GM13977 (cell line): ENCODE data around the gene ORC2.

Experiments
- DNase-seq: peaks from one replicate; pipeline ENCODE4 v3.0.0; 2012; ENCODE audit warnings: low spot score
- CTCF ChIP-seq: IDR thresholded peaks from 2 replicates; pipeline ENCODE4 v1.5.1; 2012; ENCODE audit warnings: mild to moderate bottlenecking, control low read depth; ENCODE audit not compliant: insufficient read depth; ENCODE audit errors: extremely low read depth, missing control alignments
- in situ Hi-C: fragments of 300-500 bp; cut with MboI; formaldehyde crosslinking; loops from one replicate; pipeline ENCODE4 v1.12.0; 2022; ENCODE audit warnings: low sequenced_read_pairs, low pct_unique_long_range_greater_than_20kb, mixed read lengths, inconsistent platforms; ENCODE audit not compliant: unreplicated experiment

ORC2 gene

GRCh38 chr2:200944467-200945394 is 18.7 kb downstream of the ORC2 start:
- in situ Hi-C loops, result no loop called here
- TF ChIP-seq CTCF, result no peak
- DNase-seq, result no peak

- peak; percentile 25 for DNase-seq
- no peak for TF ChIP-seq CTCF
- in situ Hi-C loops, result no loop called here
Measured at GRCh38 chr2:200943527-200944105, 19.8 kb downstream of the ORC2 start.

- no peak for TF ChIP-seq CTCF
- no peak for DNase-seq
- in situ Hi-C loops, result no loop called here
Measured at GRCh38 chr2:200939832-200940231, 23.6 kb downstream of the ORC2 start.

- no peak for DNase-seq
- in situ Hi-C loops, result no loop called here
- no peak for TF ChIP-seq CTCF
Measured at GRCh38 chr2:200930947-200931626, 32.4 kb downstream of the ORC2 start.

GRCh38 chr2:200929334-200930249 is 33.9 kb downstream of the ORC2 start:
- no peak for TF ChIP-seq CTCF
- in situ Hi-C loops, result no loop called here
- no peak for DNase-seq

GRCh38 chr2:200922439-200922838 is 41.0 kb downstream of the ORC2 start:
- in situ Hi-C loops, result no loop called here
- DNase-seq, result no peak
- no peak for TF ChIP-seq CTCF
